Measurements from ENCODE around the gene DLGAP1.

The DLGAP1 gene

DNA sequence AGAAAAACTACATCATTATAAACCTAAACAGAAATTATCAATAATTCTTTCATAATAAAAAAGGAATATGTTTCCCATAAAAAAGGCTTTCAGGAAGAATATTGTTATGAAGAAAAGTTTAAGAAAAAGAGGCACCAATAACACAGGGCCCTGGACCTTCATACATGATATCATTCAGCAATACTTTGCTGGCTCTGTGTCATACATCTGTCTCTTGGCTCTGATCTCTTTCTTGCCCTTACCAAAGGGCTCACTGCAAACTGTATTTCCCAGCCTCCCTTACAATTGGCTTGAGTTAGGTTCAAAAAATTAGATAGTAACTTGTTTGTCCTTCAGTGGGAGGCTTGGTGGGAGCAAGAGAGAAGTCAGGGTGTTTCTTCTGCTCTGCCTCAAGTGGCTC is 506.1 kb downstream of the DLGAP1 start:
- Histone ChIP-seq H3K9me3 (ENCODE audit: control insufficient read depth in 5 of 5, low read length in 5 of 5) (peaks cover 0 to 3% (median 0%) of the 10 kb centered on the region in 5 donors), H3K4me1 (ENCODE audit: control insufficient read depth in 5 of 5, insufficient read depth in 5 of 5, low read length in 5 of 5) (no peaks in the 10 kb centered on the region), H3K27ac (ENCODE audit: low read depth, low read length) (no peak overlapping the region), H3K27me3 (ENCODE audit: control insufficient read depth in 5 of 5, insufficient read depth in 4 of 5, low read length in 5 of 5) (no peaks in the 10 kb centered on the region), H3K4me3 (ENCODE audit: low read depth in 1 of 5, low read length in 5 of 5) (no peak overlapping the region), H3K9ac (ENCODE audit: low read length in 5 of 5) (no peak overlapping the region), H3K36me3 (ENCODE audit: control insufficient read depth in 5 of 5, insufficient read depth in 5 of 5, low read length in 5 of 5) (no peaks in the 10 kb centered on the region)

DNA sequence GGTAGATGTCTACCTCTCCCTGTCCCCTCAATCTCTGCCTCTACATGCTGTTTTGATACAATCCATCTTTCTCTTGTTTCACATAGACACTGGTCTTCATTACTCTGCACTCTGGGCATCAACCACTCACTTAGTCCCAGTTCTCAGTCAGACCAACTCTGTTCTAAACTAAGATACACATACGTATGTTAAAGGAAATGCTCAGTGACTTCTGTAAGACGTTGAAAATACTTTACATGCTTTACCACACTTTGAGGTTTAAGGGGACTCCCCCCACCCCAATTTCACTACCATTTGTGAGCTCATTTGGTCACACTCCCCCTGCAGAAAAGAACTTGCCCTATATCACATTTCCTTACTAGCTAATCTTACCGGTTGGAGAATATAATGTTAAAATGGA is 507.7 kb downstream of the DLGAP1 start:
- H3K4me3 ChIP-seq (ENCODE audit: low read depth in 1 of 5, low read length in 5 of 5) = no peak overlapping the region
- no peak overlapping the region for H3K27ac ChIP-seq (ENCODE audit: low read depth, low read length)
- no peak overlapping the region for H3K9ac ChIP-seq (ENCODE audit: low read length in 5 of 5)
- no peaks in the 10 kb centered on the region for H3K27me3 ChIP-seq (ENCODE audit: control insufficient read depth in 5 of 5, insufficient read depth in 4 of 5, low read length in 5 of 5)
- H3K36me3 ChIP-seq (ENCODE audit: control insufficient read depth in 5 of 5, insufficient read depth in 5 of 5, low read length in 5 of 5) = no peaks in the 10 kb centered on the region
- H3K9me3 ChIP-seq (ENCODE audit: control insufficient read depth in 5 of 5, low read length in 5 of 5) = peaks cover 0 to 3% (median 0%) of the 10 kb centered on the region in 5 donors
- H3K4me1 ChIP-seq (ENCODE audit: control insufficient read depth in 5 of 5, insufficient read depth in 5 of 5, low read length in 5 of 5) = no peaks in the 10 kb centered on the region

DNA sequence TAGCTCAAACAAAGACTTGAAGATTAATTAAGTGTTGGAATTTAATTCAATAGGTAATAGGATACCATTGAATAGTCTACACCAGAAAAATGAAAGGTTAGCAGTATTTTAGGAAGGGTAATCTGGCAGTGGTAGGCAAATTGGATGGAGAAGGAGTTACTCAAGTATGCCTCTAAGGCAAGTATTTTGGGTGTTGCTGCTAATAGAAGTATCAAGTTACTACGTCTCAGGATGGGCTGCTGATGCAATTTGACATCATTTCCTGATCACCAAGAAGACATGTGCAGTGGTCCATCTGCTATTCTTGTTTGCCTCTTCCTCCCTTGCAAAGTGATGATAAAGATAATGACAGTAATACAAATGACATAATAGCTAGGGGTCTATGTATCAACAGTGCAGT is 519.8 kb downstream of the DLGAP1 start:
- Histone ChIP-seq H3K27ac (ENCODE audit: low read depth, low read length) (no peak overlapping the region), H3K36me3 (ENCODE audit: control insufficient read depth in 5 of 5, insufficient read depth in 5 of 5, low read length in 5 of 5) (no peaks in the 10 kb centered on the region), H3K9ac (ENCODE audit: low read length in 5 of 5) (no peak overlapping the region), H3K27me3 (ENCODE audit: control insufficient read depth in 5 of 5, insufficient read depth in 4 of 5, low read length in 5 of 5) (no peaks in the 10 kb centered on the region), H3K4me3 (ENCODE audit: low read depth in 1 of 5, low read length in 5 of 5) (no peak overlapping the region), H3K9me3 (ENCODE audit: control insufficient read depth in 5 of 5, low read length in 5 of 5) (peaks cover 0 to 9% (median 6%) of the 10 kb centered on the region in 5 donors), H3K4me1 (ENCODE audit: control insufficient read depth in 5 of 5, insufficient read depth in 5 of 5, low read length in 5 of 5) (no peaks in the 10 kb centered on the region)

DNA sequence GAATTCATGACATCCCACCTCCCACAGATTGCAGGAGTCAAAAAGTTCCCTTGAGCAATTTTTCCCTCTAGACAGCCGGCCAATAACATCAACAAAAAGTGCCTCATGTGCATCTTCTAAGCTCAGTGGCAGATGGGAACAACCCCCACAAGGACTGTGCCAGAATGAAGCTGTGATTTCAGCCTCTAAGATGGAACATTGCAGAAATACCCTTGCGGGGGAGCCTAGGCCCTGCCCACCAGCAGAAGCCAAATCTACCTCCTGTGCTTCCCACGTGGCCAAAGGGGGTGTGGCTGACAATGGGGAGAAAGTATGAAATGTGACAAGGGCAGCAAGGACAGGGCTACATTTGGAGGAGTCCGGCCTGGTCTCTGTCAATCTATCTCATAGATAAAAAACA is 522.8 kb downstream of the DLGAP1 start:
- no peak overlapping the region for H3K4me3 ChIP-seq (ENCODE audit: low read depth in 1 of 5, low read length in 5 of 5)

DNA sequence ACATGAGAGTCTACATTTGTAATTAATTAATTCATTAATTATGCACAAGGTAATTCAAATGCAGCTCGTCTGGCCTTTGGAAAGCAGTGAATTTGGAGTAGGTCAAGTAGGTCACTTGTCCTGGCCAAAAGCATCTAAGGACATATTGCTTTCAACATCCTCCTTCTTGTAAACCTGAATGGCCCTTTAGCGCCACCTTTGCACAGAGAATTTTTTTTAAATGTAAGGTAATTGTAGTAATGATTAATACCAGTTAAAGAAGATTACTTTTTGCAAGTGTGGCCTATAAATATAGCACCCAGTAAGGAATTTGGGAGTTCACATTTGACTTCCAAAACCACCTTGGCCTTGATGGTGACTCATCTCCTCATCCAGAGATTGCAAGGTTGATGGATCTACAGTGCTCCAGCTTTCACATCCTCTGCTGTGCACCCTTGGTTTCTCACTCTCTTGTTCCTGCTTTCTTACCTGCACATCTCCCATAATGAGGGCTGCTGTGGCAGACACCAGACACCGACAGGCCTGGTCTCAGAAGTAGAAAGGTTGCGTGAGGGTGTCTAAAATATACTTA is 523.5 kb downstream of the DLGAP1 start:
- Histone ChIP-seq H3K4me3 (ENCODE audit: low read depth in 1 of 5, low read length in 5 of 5) (no peak overlapping the region), H3K9me3 (ENCODE audit: control insufficient read depth in 5 of 5, low read length in 5 of 5) (no peaks in the 10 kb centered on the region), H3K27ac (ENCODE audit: low read depth, low read length) (no peak overlapping the region), H3K4me1 (ENCODE audit: control insufficient read depth in 5 of 5, insufficient read depth in 5 of 5, low read length in 5 of 5) (no peaks in the 10 kb centered on the region), H3K27me3 (ENCODE audit: control insufficient read depth in 5 of 5, insufficient read depth in 4 of 5, low read length in 5 of 5) (no peaks in the 10 kb centered on the region), H3K36me3 (ENCODE audit: control insufficient read depth in 5 of 5, insufficient read depth in 5 of 5, low read length in 5 of 5) (no peaks in the 10 kb centered on the region), H3K9ac (ENCODE audit: low read length in 5 of 5) (no peak overlapping the region)

More for the DNA sequence above, 522.8 kb downstream of the DLGAP1 start:
- no peak overlapping the region for H3K27ac ChIP-seq (ENCODE audit: low read depth, low read length)
- no peak overlapping the region for H3K9ac ChIP-seq (ENCODE audit: low read length in 5 of 5)
- H3K4me1 ChIP-seq (ENCODE audit: control insufficient read depth in 5 of 5, insufficient read depth in 5 of 5, low read length in 5 of 5) = no peaks in the 10 kb centered on the region
- no peaks in the 10 kb centered on the region for H3K9me3 ChIP-seq (ENCODE audit: control insufficient read depth in 5 of 5, low read length in 5 of 5)
- no peaks in the 10 kb centered on the region for H3K27me3 ChIP-seq (ENCODE audit: control insufficient read depth in 5 of 5, insufficient read depth in 4 of 5, low read length in 5 of 5)
- H3K36me3 ChIP-seq (ENCODE audit: control insufficient read depth in 5 of 5, insufficient read depth in 5 of 5, low read length in 5 of 5) = no peaks in the 10 kb centered on the region

DNA sequence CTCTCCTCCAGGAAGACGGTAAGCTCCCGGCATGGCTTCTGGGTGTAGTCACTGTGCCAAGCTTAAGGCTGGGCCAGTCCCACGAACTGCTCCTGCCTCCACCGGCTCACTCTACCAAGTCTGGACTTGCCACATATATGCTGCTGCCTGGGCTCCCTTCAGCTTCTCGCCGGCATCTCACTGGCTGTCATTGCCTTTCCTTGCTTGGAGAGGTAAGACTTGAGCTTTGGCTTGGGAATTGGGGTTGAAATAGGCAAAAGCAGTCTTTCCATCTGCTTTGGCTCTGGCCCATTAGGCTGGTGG is 524.1 kb downstream of the DLGAP1 start:
- no peaks in the 10 kb centered on the region for H3K36me3 ChIP-seq (ENCODE audit: control insufficient read depth in 5 of 5, insufficient read depth in 5 of 5, low read length in 5 of 5)
- no peak overlapping the region for H3K27ac ChIP-seq (ENCODE audit: low read depth, low read length)
- no peaks in the 10 kb centered on the region for H3K27me3 ChIP-seq (ENCODE audit: control insufficient read depth in 5 of 5, insufficient read depth in 4 of 5, low read length in 5 of 5)
- H3K9ac ChIP-seq (ENCODE audit: low read length in 5 of 5) = no peak overlapping the region
- no peak overlapping the region for H3K4me3 ChIP-seq (ENCODE audit: low read depth in 1 of 5, low read length in 5 of 5)
- H3K9me3 ChIP-seq (ENCODE audit: control insufficient read depth in 5 of 5, low read length in 5 of 5) = no peaks in the 10 kb centered on the region
- no peaks in the 10 kb centered on the region for H3K4me1 ChIP-seq (ENCODE audit: control insufficient read depth in 5 of 5, insufficient read depth in 5 of 5, low read length in 5 of 5)

DNA sequence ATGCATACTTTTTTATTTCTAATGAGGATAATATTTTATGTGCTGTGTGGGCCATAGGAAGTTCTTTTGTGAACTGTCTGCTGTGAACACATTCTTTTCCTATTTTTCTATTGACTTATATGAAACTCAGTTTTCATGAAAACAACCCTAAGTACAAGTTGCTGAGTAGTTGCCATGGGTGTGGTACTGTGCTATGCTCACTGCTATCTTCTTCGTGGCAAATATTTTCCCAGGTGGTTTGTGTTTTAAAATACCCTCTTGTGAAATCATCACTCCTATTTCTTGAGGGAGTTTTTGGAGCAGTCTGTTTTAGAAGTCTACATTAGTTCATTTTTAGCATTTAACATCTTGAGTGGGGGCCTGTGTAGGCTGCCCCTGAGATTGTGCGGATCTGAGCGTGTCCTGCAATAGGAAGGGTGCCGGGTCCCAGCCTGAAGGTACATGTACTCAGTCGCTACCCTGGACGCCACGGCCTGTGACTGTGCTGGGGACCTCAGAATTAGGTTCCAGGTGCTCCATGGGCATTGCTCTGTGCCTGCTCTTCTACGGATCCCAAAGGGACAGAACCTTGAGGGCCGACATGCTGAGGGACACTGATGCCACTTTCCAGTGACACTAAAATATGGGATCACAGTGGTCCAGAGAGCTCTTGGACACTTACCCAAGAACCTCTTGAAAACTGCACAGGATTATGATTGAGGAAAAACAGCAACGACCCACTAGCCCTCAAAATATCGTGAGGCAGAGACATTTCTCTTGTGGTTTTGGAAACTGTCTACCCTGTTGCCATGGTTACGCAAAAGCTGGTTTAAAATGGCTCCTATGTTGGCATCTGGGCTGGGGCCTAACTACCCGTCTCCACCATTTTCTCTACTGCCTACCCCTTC is 524.7 kb downstream of the DLGAP1 start:
- Histone ChIP-seq H3K4me3 (ENCODE audit: low read depth in 1 of 5, low read length in 5 of 5) (no peak overlapping the region), H3K27ac (ENCODE audit: low read depth, low read length) (no peak overlapping the region), H3K36me3 (ENCODE audit: control insufficient read depth in 5 of 5, insufficient read depth in 5 of 5, low read length in 5 of 5) (no peaks in the 10 kb centered on the region), H3K27me3 (ENCODE audit: control insufficient read depth in 5 of 5, insufficient read depth in 4 of 5, low read length in 5 of 5) (no peaks in the 10 kb centered on the region), H3K4me1 (ENCODE audit: control insufficient read depth in 5 of 5, insufficient read depth in 5 of 5, low read length in 5 of 5) (no peaks in the 10 kb centered on the region), H3K9ac (ENCODE audit: low read length in 5 of 5) (no peak overlapping the region), H3K9me3 (ENCODE audit: control insufficient read depth in 5 of 5, low read length in 5 of 5) (no peaks in the 10 kb centered on the region)

DNA sequence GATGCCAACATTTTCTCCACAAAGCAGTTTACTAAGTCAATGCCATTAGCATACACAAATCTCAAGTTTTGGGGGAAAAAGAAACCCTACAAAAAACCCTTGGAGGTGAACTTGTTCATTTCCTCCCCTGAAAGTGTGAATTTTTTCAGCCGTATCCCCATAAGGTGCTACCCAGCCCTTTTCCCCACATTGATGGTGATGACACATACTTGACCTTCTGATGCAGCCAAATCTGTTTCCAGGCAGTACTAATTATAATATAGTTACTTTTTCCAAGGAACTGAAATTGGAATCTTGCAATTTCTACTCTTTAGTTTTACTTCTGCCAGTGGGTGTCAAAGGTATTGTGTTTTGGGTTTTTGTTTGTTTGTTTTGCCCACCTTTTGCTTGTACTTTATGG is 530.7 kb downstream of the DLGAP1 start:
- H3K27me3 ChIP-seq (ENCODE audit: control insufficient read depth in 5 of 5, insufficient read depth in 4 of 5, low read length in 5 of 5) = no peaks in the 10 kb centered on the region
- H3K9me3 ChIP-seq (ENCODE audit: control insufficient read depth in 5 of 5, low read length in 5 of 5) = no peaks in the 10 kb centered on the region
- no peak overlapping the region for H3K9ac ChIP-seq (ENCODE audit: low read length in 5 of 5)
- H3K4me3 ChIP-seq (ENCODE audit: low read depth in 1 of 5, low read length in 5 of 5) = no peak overlapping the region
- no peaks in the 10 kb centered on the region for H3K36me3 ChIP-seq (ENCODE audit: control insufficient read depth in 5 of 5, insufficient read depth in 5 of 5, low read length in 5 of 5)
- no peak overlapping the region for H3K27ac ChIP-seq (ENCODE audit: low read depth, low read length)
- no peaks in the 10 kb centered on the region for H3K4me1 ChIP-seq (ENCODE audit: control insufficient read depth in 5 of 5, insufficient read depth in 5 of 5, low read length in 5 of 5)

- Histone ChIP-seq H3K4me3 (ENCODE audit: low read depth in 1 of 5, low read length in 5 of 5) (no peak overlapping the region), H3K27me3 (ENCODE audit: control insufficient read depth in 5 of 5, insufficient read depth in 4 of 5, low read length in 5 of 5) (no peaks in the 10 kb centered on the region), H3K9me3 (ENCODE audit: control insufficient read depth in 5 of 5, low read length in 5 of 5) (no peaks in the 10 kb centered on the region)
These were observed 531.4 kb downstream of the DLGAP1 start for GRCh38 chr18:3923750-3924149.

DNA sequence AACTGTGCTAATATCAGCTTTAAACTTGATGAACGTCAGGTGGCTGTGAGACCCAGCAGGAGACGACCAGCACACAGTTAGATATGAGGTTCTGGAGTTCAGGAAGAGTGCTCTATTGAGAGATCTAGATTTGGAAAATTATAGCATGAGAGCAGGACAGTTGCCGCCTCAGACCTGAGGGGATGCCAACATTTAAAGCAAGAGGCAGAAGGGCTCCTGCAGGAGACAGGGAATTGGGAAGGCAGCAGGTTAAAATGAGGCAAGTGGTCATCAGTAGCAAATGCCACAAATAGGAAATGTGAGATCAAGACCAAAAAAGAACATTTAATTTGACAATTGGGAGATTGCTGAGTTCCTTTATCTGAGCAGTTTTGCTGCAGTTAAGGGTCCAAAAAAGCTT is 533.3 kb downstream of the DLGAP1 start:
- Histone ChIP-seq H3K36me3 (ENCODE audit: control insufficient read depth in 5 of 5, insufficient read depth in 5 of 5, low read length in 5 of 5) (no peaks in the 10 kb centered on the region), H3K9me3 (ENCODE audit: control insufficient read depth in 5 of 5, low read length in 5 of 5) (no peaks in the 10 kb centered on the region), H3K9ac (ENCODE audit: low read length in 5 of 5) (no peak overlapping the region), H3K4me1 (ENCODE audit: control insufficient read depth in 5 of 5, insufficient read depth in 5 of 5, low read length in 5 of 5) (no peaks in the 10 kb centered on the region), H3K27ac (ENCODE audit: low read depth, low read length) (no peak overlapping the region), H3K4me3 (ENCODE audit: low read depth in 1 of 5, low read length in 5 of 5) (no peak overlapping the region), H3K27me3 (ENCODE audit: control insufficient read depth in 5 of 5, insufficient read depth in 4 of 5, low read length in 5 of 5) (no peaks in the 10 kb centered on the region)

More at GRCh38 chr18:3923750-3924149, 531.4 kb downstream of the DLGAP1 start:
- Histone ChIP-seq H3K4me1 (ENCODE audit: control insufficient read depth in 5 of 5, insufficient read depth in 5 of 5, low read length in 5 of 5) (no peaks in the 10 kb centered on the region), H3K27ac (ENCODE audit: low read depth, low read length) (no peak overlapping the region), H3K36me3 (ENCODE audit: control insufficient read depth in 5 of 5, insufficient read depth in 5 of 5, low read length in 5 of 5) (no peaks in the 10 kb centered on the region), H3K9ac (ENCODE audit: low read length in 5 of 5) (no peak overlapping the region)
